ENCODE measurements around the gene HCRTR1. TPM values are rescaled to one million over a fixed set of nuclear protein-coding genes. Genes with fewer than 3 reads are reported as not detected.

The HCRTR1 gene
- under 1 TPM in 1 of 2 donors, not detected in 1; 0.02 TPM for polyA plus RNA-seq

- Histone ChIP-seq H3K36me3 (ENCODE audit: control insufficient read depth in 2 of 2, insufficient read depth in 2 of 2, low read length in 1 of 2) (no peaks in the 10 kb centered on the region), H3K4me3 (ENCODE audit: low read depth in 1 of 2, low read length in 2 of 2) (peak within 1 kb of the TSS; percentile 26 to 32), H3K27me3 (ENCODE audit: control insufficient read depth in 1 of 2, insufficient read depth in 2 of 2, low read length in 2 of 2) (no peaks in the 10 kb centered on the region), H3K27ac (ENCODE audit: low read depth in 2 of 2, low read length in 1 of 2) (no peak within 1 kb of the TSS), H3K4me1 (ENCODE audit: control insufficient read depth in 2 of 2, insufficient read depth in 2 of 2, low read length in 1 of 2) (peaks cover 3 to 6% of the 10 kb centered on the region in 2 donors), H3K9me3 (ENCODE audit: control insufficient read depth in 2 of 2, insufficient read depth in 1 of 2, low read depth in 1 of 2, low read length in 1 of 2) (no peaks in the 10 kb centered on the region)
- 6 to 15% methylated on average over 19 to 48 of the region's 48 CpGs for WGBS, 2 donors
Observed at GRCh38 chr1:31617218-31617915, at the start of gene HCRTR1. HCRTR1 (plus strand) TSS chr1:31617689; CDS start chr1:31619193, 1,504 bp downstream.

GRCh38 chr1:31567956-31568570, 49.4 kb upstream of the HCRTR1 start:
- peaks cover 2 to 5% of the 10 kb centered on the region in 2 donors for H3K4me1 ChIP-seq (ENCODE audit: control insufficient read depth in 2 of 2, insufficient read depth in 2 of 2, low read length in 1 of 2)
- no peak overlapping the region for H3K4me3 ChIP-seq (ENCODE audit: low read depth in 1 of 2, low read length in 2 of 2)
- no peaks in the 10 kb centered on the region for H3K9me3 ChIP-seq (ENCODE audit: control insufficient read depth in 2 of 2, insufficient read depth in 1 of 2, low read depth in 1 of 2, low read length in 1 of 2)
- no peaks in the 10 kb centered on the region for H3K27me3 ChIP-seq (ENCODE audit: control insufficient read depth in 1 of 2, insufficient read depth in 2 of 2, low read length in 2 of 2)
- 62 to 72% methylated on average over 10 of the region's 10 CpGs for WGBS, 2 donors
- H3K27ac ChIP-seq (ENCODE audit: low read depth in 2 of 2, low read length in 1 of 2): no peak overlapping the region
- no peaks in the 10 kb centered on the region for H3K36me3 ChIP-seq (ENCODE audit: control insufficient read depth in 2 of 2, insufficient read depth in 2 of 2, low read length in 1 of 2)

- Histone ChIP-seq H3K27ac (ENCODE audit: low read depth in 2 of 2, low read length in 1 of 2) (no peak overlapping the region), H3K36me3 (ENCODE audit: control insufficient read depth in 2 of 2, insufficient read depth in 2 of 2, low read length in 1 of 2) (no peaks in the 10 kb centered on the region), H3K4me1 (ENCODE audit: control insufficient read depth in 2 of 2, insufficient read depth in 2 of 2, low read length in 1 of 2) (peaks cover 5 to 11% of the 10 kb centered on the region in 2 donors), H3K4me3 (ENCODE audit: low read depth in 1 of 2, low read length in 2 of 2) (no peak overlapping the region), H3K9me3 (ENCODE audit: control insufficient read depth in 2 of 2, insufficient read depth in 1 of 2, low read depth in 1 of 2, low read length in 1 of 2) (no peaks in the 10 kb centered on the region), H3K27me3 (ENCODE audit: control insufficient read depth in 1 of 2, insufficient read depth in 2 of 2, low read length in 2 of 2) (no peaks in the 10 kb centered on the region)
- 68 to 86% methylated on average over 11 of the region's 11 CpGs for WGBS, 2 donors
Observed at GRCh38 chr1:31568895-31569595, 48.4 kb upstream of the HCRTR1 start.

- WGBS, 2 donors: 85 to 87% methylated on average over 13 of the region's 13 CpGs
- Histone ChIP-seq H3K36me3 (ENCODE audit: control insufficient read depth in 2 of 2, insufficient read depth in 2 of 2, low read length in 1 of 2) (no peaks in the 10 kb centered on the region), H3K9me3 (ENCODE audit: control insufficient read depth in 2 of 2, insufficient read depth in 1 of 2, low read depth in 1 of 2, low read length in 1 of 2) (no peaks in the 10 kb centered on the region), H3K27ac (ENCODE audit: low read depth in 2 of 2, low read length in 1 of 2) (no peak overlapping the region), H3K4me3 (ENCODE audit: low read depth in 1 of 2, low read length in 2 of 2) (no peak overlapping the region), H3K4me1 (ENCODE audit: control insufficient read depth in 2 of 2, insufficient read depth in 2 of 2, low read length in 1 of 2) (peaks cover 5 to 15% of the 10 kb centered on the region in 2 donors), H3K27me3 (ENCODE audit: control insufficient read depth in 1 of 2, insufficient read depth in 2 of 2, low read length in 2 of 2) (no peaks in the 10 kb centered on the region)
Observed at GRCh38 chr1:31569596-31570173, 47.8 kb upstream of the HCRTR1 start.

GRCh38 chr1:31570228-31570627, 47.3 kb upstream of the HCRTR1 start:
- WGBS, 2 donors: 86 to 92% methylated on average over 11 of the region's 11 CpGs
- Histone ChIP-seq H3K9me3 (ENCODE audit: control insufficient read depth in 2 of 2, insufficient read depth in 1 of 2, low read depth in 1 of 2, low read length in 1 of 2) (no peaks in the 10 kb centered on the region), H3K36me3 (ENCODE audit: control insufficient read depth in 2 of 2, insufficient read depth in 2 of 2, low read length in 1 of 2) (no peaks in the 10 kb centered on the region), H3K27me3 (ENCODE audit: control insufficient read depth in 1 of 2, insufficient read depth in 2 of 2, low read length in 2 of 2) (no peaks in the 10 kb centered on the region), H3K27ac (ENCODE audit: low read depth in 2 of 2, low read length in 1 of 2) (no peak overlapping the region), H3K4me3 (ENCODE audit: low read depth in 1 of 2, low read length in 2 of 2) (no peak overlapping the region), H3K4me1 (ENCODE audit: control insufficient read depth in 2 of 2, insufficient read depth in 2 of 2, low read length in 1 of 2) (peaks cover 5 to 19% of the 10 kb centered on the region in 2 donors)

GRCh38 chr1:31570906-31571305, 46.6 kb upstream of the HCRTR1 start:
- no peaks in the 10 kb centered on the region for H3K36me3 ChIP-seq (ENCODE audit: control insufficient read depth in 2 of 2, insufficient read depth in 2 of 2, low read length in 1 of 2)
- 62 to 69% methylated on average over 1 of the region's 1 CpG for WGBS, 2 donors
- H3K4me1 ChIP-seq (ENCODE audit: control insufficient read depth in 2 of 2, insufficient read depth in 2 of 2, low read length in 1 of 2): peaks cover 12 to 25% of the 10 kb centered on the region in 2 donors
- H3K4me3 ChIP-seq (ENCODE audit: low read depth in 1 of 2, low read length in 2 of 2): no peak overlapping the region
- H3K9me3 ChIP-seq (ENCODE audit: control insufficient read depth in 2 of 2, insufficient read depth in 1 of 2, low read depth in 1 of 2, low read length in 1 of 2): no peaks in the 10 kb centered on the region
- no peaks in the 10 kb centered on the region for H3K27me3 ChIP-seq (ENCODE audit: control insufficient read depth in 1 of 2, insufficient read depth in 2 of 2, low read length in 2 of 2)
- H3K27ac ChIP-seq (ENCODE audit: low read depth in 2 of 2, low read length in 1 of 2): no peak overlapping the region

GRCh38 chr1:31571340-31572295, 45.9 kb upstream of the HCRTR1 start:
- Histone ChIP-seq H3K4me3 (ENCODE audit: low read depth in 1 of 2, low read length in 2 of 2) (no peak overlapping the region), H3K9me3 (ENCODE audit: control insufficient read depth in 2 of 2, insufficient read depth in 1 of 2, low read depth in 1 of 2, low read length in 1 of 2) (no peaks in the 10 kb centered on the region), H3K4me1 (ENCODE audit: control insufficient read depth in 2 of 2, insufficient read depth in 2 of 2, low read length in 1 of 2) (peaks cover 13 to 27% of the 10 kb centered on the region in 2 donors), H3K27me3 (ENCODE audit: control insufficient read depth in 1 of 2, insufficient read depth in 2 of 2, low read length in 2 of 2) (no peaks in the 10 kb centered on the region), H3K27ac (ENCODE audit: low read depth in 2 of 2, low read length in 1 of 2) (no peak overlapping the region), H3K36me3 (ENCODE audit: control insufficient read depth in 2 of 2, insufficient read depth in 2 of 2, low read length in 1 of 2) (no peaks in the 10 kb centered on the region)
- WGBS, 2 donors: 82 to 83% methylated on average over 14 of the region's 14 CpGs

- no peaks in the 10 kb centered on the region for H3K9me3 ChIP-seq (ENCODE audit: control insufficient read depth in 2 of 2, insufficient read depth in 1 of 2, low read depth in 1 of 2, low read length in 1 of 2)
- H3K27me3 ChIP-seq (ENCODE audit: control insufficient read depth in 1 of 2, insufficient read depth in 2 of 2, low read length in 2 of 2): no peaks in the 10 kb centered on the region
- peak overlapping the region; percentile 61 to 66 for H3K27ac ChIP-seq (ENCODE audit: low read depth in 2 of 2, low read length in 1 of 2)
- peaks cover 13 to 27% of the 10 kb centered on the region in 2 donors for H3K4me1 ChIP-seq (ENCODE audit: control insufficient read depth in 2 of 2, insufficient read depth in 2 of 2, low read length in 1 of 2)
- WGBS, 2 donors: 51 to 60% methylated on average over 7 of the region's 7 CpGs
- H3K4me3 ChIP-seq (ENCODE audit: low read depth in 1 of 2, low read length in 2 of 2): no peak overlapping the region
- no peaks in the 10 kb centered on the region for H3K36me3 ChIP-seq (ENCODE audit: control insufficient read depth in 2 of 2, insufficient read depth in 2 of 2, low read length in 1 of 2)
Observed at GRCh38 chr1:31572323-31573104, 45.0 kb upstream of the HCRTR1 start.

All from esophagus (tissue), 2 donors.